Tibial nerve (tissue), 3 donors: ENCODE results near the gene CTNNA2.
"Not testable (repeated sequence)": the region's sequence is repeated elsewhere in the genome, so short reads cannot be mapped to it uniquely, and the experiment has no call there.

Source experiments
- POLR2A ChIP-seq, 2 donors: fragments of 450-650 bp; IDR thresholded peaks; one replicate each; pipeline ENCODE4 v1.6.1; 2017; ENCODE audit warnings: antibody characterized with exemption in 2 of 2, mild to moderate bottlenecking in 2 of 2, moderate library complexity in 2 of 2
- TF ChIP-seq, protein P1 (sequence below), 5 experiments: fragments of 200-600 bp in 3 of 5; fragments of 450-650 bp in 2 of 5; sonication (generic) in 3 of 5; IDR thresholded peaks; one replicate each; pipeline ENCODE4 v1.5.1; 2016 to 2019; ENCODE audit warnings: antibody characterized with exemption in 5 of 5, mild to moderate bottlenecking in 3 of 5, moderate library complexity in 2 of 5

GRCh38 chr2:80203929-80204328 lies 691.1 kb downstream of the CTNNA2 start:
- TF ChIP-seq, protein P1, sequence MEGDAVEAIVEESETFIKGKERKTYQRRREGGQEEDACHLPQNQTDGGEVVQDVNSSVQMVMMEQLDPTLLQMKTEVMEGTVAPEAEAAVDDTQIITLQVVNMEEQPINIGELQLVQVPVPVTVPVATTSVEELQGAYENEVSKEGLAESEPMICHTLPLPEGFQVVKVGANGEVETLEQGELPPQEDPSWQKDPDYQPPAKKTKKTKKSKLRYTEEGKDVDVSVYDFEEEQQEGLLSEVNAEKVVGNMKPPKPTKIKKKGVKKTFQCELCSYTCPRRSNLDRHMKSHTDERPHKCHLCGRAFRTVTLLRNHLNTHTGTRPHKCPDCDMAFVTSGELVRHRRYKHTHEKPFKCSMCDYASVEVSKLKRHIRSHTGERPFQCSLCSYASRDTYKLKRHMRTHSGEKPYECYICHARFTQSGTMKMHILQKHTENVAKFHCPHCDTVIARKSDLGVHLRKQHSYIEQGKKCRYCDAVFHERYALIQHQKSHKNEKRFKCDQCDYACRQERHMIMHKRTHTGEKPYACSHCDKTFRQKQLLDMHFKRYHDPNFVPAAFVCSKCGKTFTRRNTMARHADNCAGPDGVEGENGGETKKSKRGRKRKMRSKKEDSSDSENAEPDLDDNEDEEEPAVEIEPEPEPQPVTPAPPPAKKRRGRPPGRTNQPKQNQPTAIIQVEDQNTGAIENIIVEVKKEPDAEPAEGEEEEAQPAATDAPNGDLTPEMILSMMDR (IDR thresholded peaks at IDR 0.05) = not testable (repeated sequence)
- TF ChIP-seq POLR2A (IDR thresholded peaks at IDR 0.05) = not testable (repeated sequence)
